ENCODE data around the gene NKAIN2. TPM values are rescaled to one million over a fixed set of nuclear protein-coding genes. Genes with fewer than 3 reads are reported as not detected.

NKAIN2 gene
- polyA plus RNA-seq, 1 donor (not counting 4 experiments of a cell fraction or from before 2014, with no cell fraction given), result 0.13 TPM

GRCh38 chr6:123838505-123839234 is 35.0 kb downstream of the NKAIN2 start:
- Histone ChIP-seq H3K79me2 (ENCODE audit: control insufficient read depth, insufficient read depth, low read length) (no peaks in the 10 kb centered on the region), H3K9me3 (ENCODE audit: control insufficient read depth, low read depth, low read length) (no peaks in the 10 kb centered on the region), H3K4me1 (ENCODE audit: control insufficient read depth, extremely low read depth, insufficient read depth, low read length) (no peaks in the 10 kb centered on the region), H2AFZ (ENCODE audit: control insufficient read depth, low read length) (no peak overlapping the region), H3K9ac (ENCODE audit: control insufficient read depth, extremely low read depth, insufficient read depth, low read length) (no peak overlapping the region), H3K36me3 (ENCODE audit: control insufficient read depth in 2 of 2, extremely low read depth in 1 of 2, insufficient read depth in 2 of 2, low read length in 2 of 2) (no peaks in the 10 kb centered on the region), H3K4me2 (ENCODE audit: control insufficient read depth, extremely low read depth, insufficient read depth, low read depth, low read length) (no peak overlapping the region), H3K4me3 (ENCODE audit: control insufficient read depth in 2 of 3, extremely low read depth in 1 of 3, insufficient read depth in 2 of 3, low read depth in 1 of 3, low read length in 3 of 3) (no peak overlapping the region), H3K27ac (ENCODE audit: control insufficient read depth, insufficient read depth, low read length) (no peak overlapping the region), H3K9me1 (ENCODE audit: control insufficient read depth, extremely low read depth, insufficient read depth, low read length) (no peaks in the 10 kb centered on the region), H3K27me3 (ENCODE audit: control insufficient read depth, extremely low read depth, insufficient read depth, low read length) (no peaks in the 10 kb centered on the region), H4K20me1 (ENCODE audit: control insufficient read depth, extremely low read depth, insufficient read depth, low read length) (no peaks in the 10 kb centered on the region)
- DNase-seq (ENCODE audit: low read depth, low spot score) (no peak), FAIRE-seq (no peak)
- dilution Hi-C loops (cut with MboI; ENCODE audit: extremely low pct_ligation_motif_present, low sequenced_read_pairs), result no loop called here
- TF ChIP-seq CTCF (optimal IDR thresholded peaks at IDR 0.05 in 1 of 3, IDR thresholded peaks at IDR 0.05 in 1 of 3, conservative IDR thresholded peaks at IDR 0.05 in 1 of 3; ENCODE audit: extremely low read depth in 1 of 3, insufficient read depth in 2 of 3, low read length in 3 of 3) (no peak), EZH2 (IDR thresholded peaks at IDR 0.05; ENCODE audit: low read length) (no peak)

- Histone ChIP-seq H3K9me1 (ENCODE audit: control insufficient read depth, extremely low read depth, insufficient read depth, low read length) (no peaks in the 10 kb centered on the region), H3K4me2 (ENCODE audit: control insufficient read depth, extremely low read depth, insufficient read depth, low read depth, low read length) (no peak overlapping the region), H3K27me3 (ENCODE audit: control insufficient read depth, extremely low read depth, insufficient read depth, low read length) (no peaks in the 10 kb centered on the region), H4K20me1 (ENCODE audit: control insufficient read depth, extremely low read depth, insufficient read depth, low read length) (no peaks in the 10 kb centered on the region), H3K9me3 (ENCODE audit: control insufficient read depth, low read depth, low read length) (no peaks in the 10 kb centered on the region), H3K4me3 (ENCODE audit: control insufficient read depth in 2 of 3, extremely low read depth in 1 of 3, insufficient read depth in 2 of 3, low read depth in 1 of 3, low read length in 3 of 3) (no peak overlapping the region), H3K79me2 (ENCODE audit: control insufficient read depth, insufficient read depth, low read length) (no peaks in the 10 kb centered on the region), H3K4me1 (ENCODE audit: control insufficient read depth, extremely low read depth, insufficient read depth, low read length) (no peaks in the 10 kb centered on the region), H2AFZ (ENCODE audit: control insufficient read depth, low read length) (no peak overlapping the region), H3K36me3 (ENCODE audit: control insufficient read depth in 2 of 2, extremely low read depth in 1 of 2, insufficient read depth in 2 of 2, low read length in 2 of 2) (no peaks in the 10 kb centered on the region), H3K9ac (ENCODE audit: control insufficient read depth, extremely low read depth, insufficient read depth, low read length) (no peak overlapping the region), H3K27ac (ENCODE audit: control insufficient read depth, insufficient read depth, low read length) (no peak overlapping the region)
- TF ChIP-seq EZH2 (IDR thresholded peaks at IDR 0.05; ENCODE audit: low read length) (no peak), CTCF (optimal IDR thresholded peaks at IDR 0.05 in 1 of 3, IDR thresholded peaks at IDR 0.05 in 1 of 3, conservative IDR thresholded peaks at IDR 0.05 in 1 of 3; ENCODE audit: extremely low read depth in 1 of 3, insufficient read depth in 2 of 3, low read length in 3 of 3) (no peak)
- dilution Hi-C loops (cut with MboI; ENCODE audit: extremely low pct_ligation_motif_present, low sequenced_read_pairs), result no loop called here
- FAIRE-seq (no peak), DNase-seq (ENCODE audit: low read depth, low spot score) (no peak)
Measured at GRCh38 chr6:123841067-123841896, 37.6 kb downstream of the NKAIN2 start.
